Epithelial cell of proximal tubule (primary cell): Measurements from ENCODE around the gene CYP11A1. TPM values are rescaled to one million over a fixed set of nuclear protein-coding genes. Genes with fewer than 3 reads are reported as not detected.

ENCODE experiments used
- DNase-seq: peaks from one replicate; pipeline ENCODE4 v3.0.0-alpha.2; 2011; ENCODE audit warnings: low read depth
- H3K4me3 ChIP-seq: 2 replicates; pipeline ENCODE4 v1.5.1; 2011; ENCODE audit warnings: low read depth, mild to moderate bottlenecking, low read length
- CTCF ChIP-seq: conservative IDR thresholded peaks from 2 replicates; pipeline ENCODE4 v1.5.1; 2012; ENCODE audit warnings: low read depth, mild to moderate bottlenecking, low read length
- total RNA-seq: library from RNA; depleted of rRNA; stranded (reverse); fragments of >200 nt; gene quantifications from 2 replicates; pipeline ENCODE4 v1.2.3, GENCODE V29; 2015

Gene CYP11A1
- total RNA-seq, 1 donor from 2014 or later: 2.6 TPM

- no peak overlapping the region for H3K4me3 ChIP-seq
- no peak for DNase-seq
- no peak for TF ChIP-seq CTCF
Measured at GRCh38 chr15:74387621-74388362, 20.3 kb upstream of the CYP11A1 start.

GRCh38 chr15:74387141-74387541, 19.7 kb upstream of the CYP11A1 start:
- no peak for TF ChIP-seq CTCF
- no peak for DNase-seq
- no peak overlapping the region for H3K4me3 ChIP-seq

GRCh38 chr15:74386496-74387140, 19.2 kb upstream of the CYP11A1 start:
- H3K4me3 ChIP-seq: no peak overlapping the region
- DNase-seq: no peak

GRCh38 chr15:74385733-74386132, 18.3 kb upstream of the CYP11A1 start:
- no peak for TF ChIP-seq CTCF
- no peak overlapping the region for H3K4me3 ChIP-seq
- DNase-seq: no peak

More at GRCh38 chr15:74386496-74387140, 19.2 kb upstream of the CYP11A1 start:
- TF ChIP-seq CTCF: no peak

- H3K4me3 ChIP-seq: no peak overlapping the region
- DNase-seq: no peak
- no peak for TF ChIP-seq CTCF
Measured at GRCh38 chr15:74384881-74385643, 17.6 kb upstream of the CYP11A1 start.

GRCh38 chr15:74384566-74384880, 17.1 kb upstream of the CYP11A1 start:
- no peak for TF ChIP-seq CTCF
- no peak for DNase-seq
- no peak overlapping the region for H3K4me3 ChIP-seq
